ENCODE results near the gene RASGRP2.

RASGRP2 gene

GRCh38 chr11:64736654-64737053 lies 7.3 kb downstream of the RASGRP2 start:
- H3K4me1 ChIP-seq = no peaks in the 10 kb centered on the region
- TF ChIP-seq CTCF (IDR thresholded peaks at IDR 0.05; ENCODE audit: low read depth, low read length) = no peak
- H3K36me3 ChIP-seq = no peaks in the 10 kb centered on the region
- H3K4me3 ChIP-seq (ENCODE audit: low read depth, low read length) = no peak overlapping the region
- no peak for DNase-seq
- H3K27me3 ChIP-seq = no peaks in the 10 kb centered on the region
- no peaks in the 10 kb centered on the region for H3K9me3 ChIP-seq

DNA sequence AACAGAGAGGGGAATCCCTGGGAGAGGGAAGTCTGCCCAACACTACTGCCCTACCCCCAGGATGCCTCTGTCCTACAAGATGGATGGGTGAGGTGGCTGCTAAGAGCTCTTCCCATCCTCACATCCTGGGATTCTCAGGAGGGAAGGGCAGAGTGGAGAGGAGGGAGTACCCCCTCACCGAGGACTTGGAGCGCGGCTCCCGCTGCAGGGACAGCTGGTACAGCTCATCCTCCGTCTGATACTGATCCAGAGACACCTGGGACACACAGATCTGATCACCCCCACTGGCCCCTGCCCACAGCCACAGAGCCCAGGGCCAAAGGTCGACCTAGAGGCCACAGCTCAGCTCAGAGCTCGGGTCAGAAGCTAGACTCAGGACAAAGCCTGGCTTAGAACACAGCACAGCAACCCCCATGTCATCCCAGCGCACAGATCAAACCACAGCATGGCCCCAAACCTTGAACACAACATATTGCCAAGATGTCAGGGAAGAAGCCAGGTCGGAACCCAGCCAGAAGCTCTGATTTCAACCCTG lies 8.2 kb downstream of the RASGRP2 start:
- Histone ChIP-seq H3K9me3 (no peaks in the 10 kb centered on the region), H3K27me3 (no peaks in the 10 kb centered on the region), H3K4me1 (no peaks in the 10 kb centered on the region), H3K4me3 (ENCODE audit: low read depth, low read length) (no peak overlapping the region), H3K36me3 (no peaks in the 10 kb centered on the region)
- no peak for TF ChIP-seq CTCF (IDR thresholded peaks at IDR 0.05; ENCODE audit: low read depth, low read length)
- DNase-seq = no peak

GRCh38 chr11:64734811-64735724 lies 8.9 kb downstream of the RASGRP2 start:
- H3K36me3 ChIP-seq = no peaks in the 10 kb centered on the region
- no peaks in the 10 kb centered on the region for H3K27me3 ChIP-seq

GRCh38 chr11:64731601-64732000 lies 12.3 kb downstream of the RASGRP2 start:
- Histone ChIP-seq H3K27me3 (no peaks in the 10 kb centered on the region), H3K4me1 (peaks cover 2% of the 10 kb centered on the region; the same call in 1 of the 2 replicates), H3K9me3 (no peaks in the 10 kb centered on the region), H3K36me3 (no peaks in the 10 kb centered on the region), H3K4me3 (ENCODE audit: low read depth, low read length) (no peak overlapping the region)
- no peak for TF ChIP-seq CTCF (IDR thresholded peaks at IDR 0.05; ENCODE audit: low read depth, low read length)
- no peak for DNase-seq

More at GRCh38 chr11:64734811-64735724, 8.9 kb downstream of the RASGRP2 start:
- Histone ChIP-seq H3K4me3 (ENCODE audit: low read depth, low read length) (no peak overlapping the region), H3K9me3 (no peaks in the 10 kb centered on the region), H3K4me1 (no peaks in the 10 kb centered on the region)
- no peak for TF ChIP-seq CTCF (IDR thresholded peaks at IDR 0.05; ENCODE audit: low read depth, low read length)
- DNase-seq = no peak

DNA sequence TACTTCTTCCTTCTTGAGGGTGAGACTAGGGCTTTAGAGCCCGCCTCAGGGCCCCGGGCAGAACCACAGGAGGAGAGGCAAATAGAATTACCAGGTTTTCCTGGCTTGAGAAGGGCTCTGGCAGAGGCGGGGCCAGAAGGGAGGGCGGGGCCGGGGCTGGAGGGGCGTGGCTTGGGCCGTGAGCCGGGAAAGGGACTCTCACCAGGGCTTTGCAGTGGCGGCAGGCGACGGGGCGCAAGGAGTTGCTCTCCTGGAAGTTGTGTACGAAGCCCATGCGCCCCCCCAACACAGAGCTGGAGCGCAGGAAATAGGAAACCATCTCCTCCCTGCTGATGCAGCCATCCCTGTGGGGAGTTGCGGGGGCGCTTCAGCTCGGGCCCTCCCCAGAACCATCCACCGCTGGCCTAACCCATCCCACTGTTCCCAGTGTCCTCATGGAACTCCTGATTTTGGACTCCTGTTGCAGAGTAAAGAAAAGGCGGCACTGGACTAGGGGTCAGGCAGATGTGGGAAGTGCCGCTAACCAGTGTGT lies 14.0 kb downstream of the RASGRP2 start:
- Histone ChIP-seq H3K36me3 (no peaks in the 10 kb centered on the region), H3K27me3 (no peaks in the 10 kb centered on the region), H3K9me3 (no peaks in the 10 kb centered on the region), H3K4me1 (peaks cover 2% of the 10 kb centered on the region; the same call in 1 of the 2 replicates), H3K4me3 (ENCODE audit: low read depth, low read length) (no peak overlapping the region)
- TF ChIP-seq CTCF (IDR thresholded peaks at IDR 0.05; ENCODE audit: low read depth, low read length) = no peak
- peak; percentile 81 for DNase-seq

All from BE2C (cell line).